Colonic mucosa (tissue), 4 donors: ENCODE results near the gene TTC38. TPM values are rescaled to one million over a fixed set of nuclear protein-coding genes. Genes with fewer than 3 reads are reported as not detected.

Experiments
- DNase-seq: peaks from one replicate; pipeline ENCODE4 v3.0.0-alpha.2; 2020
- H3K27ac ChIP-seq: fragments of 200-600 bp; one replicate; pipeline ENCODE4 v1.8.0; 2021
- H3K27me3 ChIP-seq: fragments of 200-600 bp; one replicate; pipeline ENCODE4 v1.8.0; 2021
- H3K36me3 ChIP-seq: fragments of 200-600 bp; one replicate; pipeline ENCODE4 v1.8.0; 2021
- H3K4me1 ChIP-seq: fragments of 200-600 bp; one replicate; pipeline ENCODE4 v1.8.0; 2021; ENCODE audit warnings: mild to moderate bottlenecking
- H3K4me3 ChIP-seq: fragments of 200-600 bp; one replicate; pipeline ENCODE4 v1.8.0; 2021
- H3K9ac ChIP-seq, 2 donors: one replicate each; pipeline ENCODE4 v1.7.0; 2013; ENCODE audit warnings: control low read depth in 2 of 2, low read depth in 2 of 2, low read length in 2 of 2
- H3K9me3 ChIP-seq: fragments of 200-600 bp; one replicate; pipeline ENCODE4 v1.8.0; 2021
- CTCF ChIP-seq: fragments of 200-600 bp; IDR thresholded peaks from one replicate; pipeline ENCODE4 v1.8.0; 2022; ENCODE audit warnings: antibody characterized with exemption, mild to moderate bottlenecking
- intact Hi-C: fragments of 100-400 bp; cut with DNase I; formaldehyde crosslinking; loops from one replicate; pipeline ENCODE4 v1.14.1; 2022
- total RNA-seq, 2 donors: library from RNA; stranded (reverse); fragmentation: NEBNext Ultra II Directional in 1 of 2; extraction: Animal tissue kit (Norgen Biotek cat#: 25700) in 1 of 2; gene quantifications; one replicate each; pipeline ENCODE4 v1.2.1, GENCODE V29; 2021
- donor health status: healthy.
- donor health status: DM: no; HTN: no; CAD: no.
- donor health status: DM: no; HTN: no; CAD: no.

The TTC38 gene
- total RNA-seq, 2 donors from 2014 or later, result 124 to 149 TPM

GRCh38 chr22:46278656-46279645 is 11.1 kb downstream of the TTC38 start:
- Histone ChIP-seq H3K4me1 (no peaks in the 10 kb centered on the region), H3K36me3 (peaks cover 23% of the 10 kb centered on the region), H3K9ac (no peak overlapping the region), H3K9me3 (no peaks in the 10 kb centered on the region), H3K27me3 (no peaks in the 10 kb centered on the region), H3K4me3 (no peak overlapping the region), H3K27ac (no peak overlapping the region)
- no peak for TF ChIP-seq CTCF
- intact Hi-C loops, result no loop called here
- no peak for DNase-seq

GRCh38 chr22:46280063-46280817 is 12.4 kb downstream of the TTC38 start:
- no peak for DNase-seq
- Histone ChIP-seq H3K27me3 (no peaks in the 10 kb centered on the region), H3K36me3 (peaks cover 23% of the 10 kb centered on the region), H3K4me1 (no peaks in the 10 kb centered on the region), H3K27ac (no peak overlapping the region), H3K4me3 (no peak overlapping the region), H3K9ac (no peak overlapping the region), H3K9me3 (no peaks in the 10 kb centered on the region)
- no peak for TF ChIP-seq CTCF
- intact Hi-C loops, result no loop called here

- Histone ChIP-seq H3K27me3 (no peaks in the 10 kb centered on the region), H3K9ac (no peak overlapping the region), H3K4me3 (no peak overlapping the region), H3K27ac (no peak overlapping the region), H3K9me3 (no peaks in the 10 kb centered on the region), H3K4me1 (no peaks in the 10 kb centered on the region), H3K36me3 (peaks cover 24% of the 10 kb centered on the region)
- TF ChIP-seq CTCF, result no peak
- intact Hi-C loops, result no loop called here
- no peak for DNase-seq
These were observed 13.3 kb downstream of the TTC38 start for GRCh38 chr22:46280999-46281623.

- Histone ChIP-seq H3K4me1 (no peaks in the 10 kb centered on the region), H3K36me3 (peaks cover 24% of the 10 kb centered on the region), H3K27me3 (no peaks in the 10 kb centered on the region), H3K9ac (no peak overlapping the region), H3K4me3 (no peak overlapping the region), H3K27ac (no peak overlapping the region), H3K9me3 (no peaks in the 10 kb centered on the region)
- no peak for TF ChIP-seq CTCF
- intact Hi-C loops, result no loop called here
- DNase-seq, result no peak
These were observed 14.3 kb downstream of the TTC38 start for GRCh38 chr22:46281866-46282678.
